Rectal smooth muscle tissue (tissue), 1 donor: ENCODE measurements around the gene RANBP3L.
A peak's percentile ranks its signal among the peaks of the same experiment; 100 is the strongest.

Experiments
- H3K27ac ChIP-seq: one replicate; pipeline ENCODE4 v1.7.0; 2013; ENCODE audit warnings: low read depth, low read length, inconsistent platforms
- H3K27me3 ChIP-seq: one replicate; pipeline ENCODE4 v1.7.0; 2013; ENCODE audit warnings: low read length; ENCODE audit not compliant: control insufficient read depth, insufficient read depth
- H3K36me3 ChIP-seq: one replicate; pipeline ENCODE4 v1.7.0; 2013; ENCODE audit warnings: low read length; ENCODE audit not compliant: control insufficient read depth, insufficient read depth
- H3K4me1 ChIP-seq: one replicate; pipeline ENCODE4 v1.7.0; 2013; ENCODE audit warnings: low read length; ENCODE audit not compliant: control insufficient read depth, insufficient read depth
- H3K4me3 ChIP-seq: one replicate; pipeline ENCODE4 v1.7.0; 2013; ENCODE audit warnings: low read length
- H3K9ac ChIP-seq: one replicate; pipeline ENCODE4 v1.7.0; 2013; ENCODE audit warnings: low read length

RANBP3L gene

DNA sequence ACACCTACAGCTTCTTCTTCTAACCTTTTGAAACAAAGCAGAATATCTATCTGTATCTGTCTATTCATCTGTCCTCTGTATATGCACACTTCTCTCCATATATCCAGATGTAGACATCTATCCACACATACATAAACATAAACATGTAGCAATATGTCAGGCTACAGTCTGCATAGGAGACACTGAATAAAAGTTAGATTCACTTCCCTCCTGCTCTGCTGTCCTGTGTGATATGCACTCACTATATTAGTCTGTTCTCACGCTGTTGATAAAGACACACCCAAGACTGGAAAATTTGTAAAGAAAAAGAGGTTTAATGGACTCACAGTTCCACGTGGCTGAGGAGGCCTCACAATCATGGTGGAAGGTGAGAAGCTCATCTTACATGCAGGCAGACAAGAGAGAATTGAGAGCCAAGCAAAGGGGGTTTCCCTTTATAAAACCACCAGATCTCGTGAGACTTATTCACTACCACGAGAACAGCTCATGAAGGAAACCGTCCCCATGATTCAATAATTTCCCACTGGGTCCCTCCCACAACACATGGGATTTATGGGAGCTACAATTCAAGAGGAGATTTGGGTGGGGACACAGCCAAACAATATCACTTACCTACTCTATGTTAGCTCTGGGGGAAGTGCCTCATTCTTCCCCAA, 24.1 kb downstream of the RANBP3L start:
- Histone ChIP-seq H3K27ac (no peak overlapping the region), H3K36me3 (no peaks in the 10 kb centered on the region), H3K27me3 (no peaks in the 10 kb centered on the region), H3K9ac (no peak overlapping the region), H3K4me1 (no peaks in the 10 kb centered on the region), H3K4me3 (no peak overlapping the region)

DNA sequence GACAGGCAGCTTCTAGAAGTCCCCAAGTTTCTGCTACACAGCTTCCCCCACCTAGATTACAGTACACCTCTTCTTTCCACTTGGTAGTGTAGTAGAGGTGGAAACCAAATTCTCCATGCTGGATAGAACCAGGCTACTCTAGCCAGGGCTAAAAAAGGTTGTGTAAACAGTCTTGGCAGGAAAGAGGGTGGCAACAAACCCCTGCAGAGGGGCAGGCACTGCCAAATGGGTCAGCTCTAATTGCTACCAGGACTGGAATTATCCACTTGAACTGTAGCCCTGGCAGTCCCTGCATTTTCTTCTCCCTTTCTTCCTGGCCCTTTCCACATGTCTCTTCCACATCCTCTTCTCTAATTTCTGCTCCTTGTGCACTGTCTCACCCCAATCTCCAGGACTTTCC, 24.8 kb downstream of the RANBP3L start:
- no peak overlapping the region for H3K27ac ChIP-seq
- no peak overlapping the region for H3K4me3 ChIP-seq
- no peak overlapping the region for H3K9ac ChIP-seq
- no peaks in the 10 kb centered on the region for H3K4me1 ChIP-seq
- no peaks in the 10 kb centered on the region for H3K36me3 ChIP-seq
- no peaks in the 10 kb centered on the region for H3K27me3 ChIP-seq

DNA sequence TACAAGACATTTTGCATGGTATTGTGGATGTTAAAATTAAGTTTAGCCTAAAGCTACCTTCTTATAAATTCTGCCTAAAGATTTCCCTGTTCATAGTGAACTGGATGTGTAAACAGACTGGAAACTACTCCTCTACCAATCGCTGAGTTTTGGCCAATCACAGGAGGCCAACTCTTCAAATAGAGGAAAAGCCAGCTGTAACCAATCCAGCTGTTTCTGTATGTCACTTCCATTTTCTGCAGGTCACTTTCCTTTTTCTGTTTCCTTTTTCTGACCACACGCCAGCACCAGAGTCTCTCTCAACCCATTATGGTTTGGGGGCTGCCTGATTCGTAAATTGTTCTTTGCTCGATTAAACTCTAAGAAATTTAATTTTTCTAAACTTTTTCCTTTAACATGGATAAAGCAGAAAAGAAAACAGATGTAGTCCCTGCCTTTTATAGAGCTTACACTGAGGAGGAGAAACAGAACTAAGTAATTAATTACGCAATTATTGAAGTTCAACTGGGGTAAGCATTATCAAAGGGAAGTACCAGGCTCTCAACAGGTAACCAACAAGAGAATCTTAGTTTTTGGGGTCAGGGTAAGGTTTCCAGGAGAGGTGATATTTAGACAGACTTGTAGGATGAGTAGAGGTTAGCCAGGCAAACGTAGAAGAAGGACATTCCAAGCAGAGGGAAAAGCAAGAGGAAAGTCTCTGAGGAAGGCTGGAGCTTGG, 27.7 kb downstream of the RANBP3L start:
- Histone ChIP-seq H3K27ac (no peak overlapping the region), H3K9ac (no peak overlapping the region), H3K27me3 (no peaks in the 10 kb centered on the region), H3K36me3 (no peaks in the 10 kb centered on the region), H3K4me1 (no peaks in the 10 kb centered on the region), H3K4me3 (no peak overlapping the region)

DNA sequence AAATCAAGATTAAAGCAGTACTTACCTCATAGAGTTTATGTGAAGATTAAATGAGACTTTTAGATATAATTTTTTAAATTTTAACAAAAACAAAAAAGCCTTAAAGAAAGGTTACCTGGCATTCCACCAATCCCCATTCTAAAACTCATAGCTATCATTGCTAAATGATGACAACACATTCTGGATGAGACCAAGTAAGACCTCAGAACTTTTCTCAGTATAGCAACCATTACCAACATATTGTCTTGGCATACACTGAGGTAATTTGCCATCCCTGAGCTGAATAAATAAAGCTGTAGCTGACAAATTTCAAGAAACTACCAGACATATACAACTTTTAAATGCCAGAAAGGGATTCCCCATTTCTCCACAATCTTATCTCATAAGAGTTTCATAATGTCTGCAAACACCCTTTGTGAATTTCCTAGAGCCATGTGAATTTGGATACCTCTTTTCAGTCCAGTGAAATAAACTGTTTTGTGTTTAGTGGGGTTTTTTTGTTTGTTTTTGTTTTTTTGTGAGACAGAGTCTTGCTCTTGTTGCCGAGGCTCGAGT, 29.5 kb downstream of the RANBP3L start:
- Histone ChIP-seq H3K36me3 (no peaks in the 10 kb centered on the region), H3K9ac (no peak overlapping the region), H3K27me3 (no peaks in the 10 kb centered on the region), H3K4me1 (no peaks in the 10 kb centered on the region), H3K27ac (no peak overlapping the region), H3K4me3 (no peak overlapping the region)

DNA sequence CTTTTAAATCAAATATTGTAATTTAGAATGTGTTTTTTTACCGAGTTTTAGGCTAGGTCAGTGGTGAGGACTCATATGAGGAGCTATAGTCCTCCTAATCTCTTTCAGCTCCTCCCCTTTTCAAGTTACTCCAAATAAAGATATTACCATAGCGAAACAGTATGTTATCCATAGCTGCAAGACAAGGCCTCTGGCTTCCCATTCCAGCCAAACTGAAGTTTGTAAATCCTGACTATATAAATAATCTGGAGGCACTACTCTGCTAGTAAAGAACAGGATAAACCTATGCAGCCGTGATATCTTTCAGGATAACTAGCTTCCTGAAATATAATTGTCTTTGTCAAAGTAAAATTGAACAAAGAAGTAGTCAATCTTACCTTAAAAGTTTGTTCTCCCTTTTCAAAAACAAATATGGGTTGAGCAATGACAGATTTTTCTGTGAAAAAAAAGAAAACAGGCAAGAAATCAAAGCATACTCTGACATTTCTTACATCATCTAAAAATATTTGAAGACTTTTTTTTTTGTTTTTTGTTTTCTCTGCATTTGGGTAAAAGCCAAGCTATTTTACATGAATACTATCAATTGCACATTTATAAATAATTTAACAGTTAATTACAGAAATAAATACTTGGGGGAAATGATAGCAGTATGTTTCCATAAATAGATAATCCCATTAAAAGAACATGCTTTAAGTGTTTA, 30.7 kb downstream of the RANBP3L start:
- H3K36me3 ChIP-seq: no peaks in the 10 kb centered on the region
- H3K9ac ChIP-seq: no peak overlapping the region
- H3K27ac ChIP-seq: no peak overlapping the region
- no peaks in the 10 kb centered on the region for H3K27me3 ChIP-seq
- H3K4me3 ChIP-seq: no peak overlapping the region
- no peaks in the 10 kb centered on the region for H3K4me1 ChIP-seq

DNA sequence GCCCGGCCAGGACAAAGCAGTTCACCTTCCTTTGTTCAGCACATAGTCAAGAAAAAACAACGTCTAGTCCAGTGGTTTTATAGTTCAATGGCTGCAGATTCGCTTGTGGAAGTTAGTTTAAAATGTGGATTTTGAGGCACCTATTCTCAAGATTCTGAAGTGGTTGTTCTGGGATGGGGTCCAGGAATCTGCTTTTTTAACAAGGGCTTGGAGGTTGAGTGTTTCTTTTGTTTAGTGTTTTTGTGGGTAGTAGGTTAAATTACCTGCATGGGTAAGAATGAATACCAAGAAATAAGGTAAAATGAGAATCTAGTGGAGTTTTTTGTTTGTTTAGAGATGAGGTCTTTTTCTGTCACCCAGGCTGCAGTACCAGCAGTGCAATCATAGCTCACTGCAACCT, 31.5 kb downstream of the RANBP3L start:
- no peak overlapping the region for H3K9ac ChIP-seq
- H3K4me3 ChIP-seq: no peak overlapping the region
- no peaks in the 10 kb centered on the region for H3K27me3 ChIP-seq
- no peak overlapping the region for H3K27ac ChIP-seq
- no peaks in the 10 kb centered on the region for H3K4me1 ChIP-seq
- H3K36me3 ChIP-seq: no peaks in the 10 kb centered on the region

DNA sequence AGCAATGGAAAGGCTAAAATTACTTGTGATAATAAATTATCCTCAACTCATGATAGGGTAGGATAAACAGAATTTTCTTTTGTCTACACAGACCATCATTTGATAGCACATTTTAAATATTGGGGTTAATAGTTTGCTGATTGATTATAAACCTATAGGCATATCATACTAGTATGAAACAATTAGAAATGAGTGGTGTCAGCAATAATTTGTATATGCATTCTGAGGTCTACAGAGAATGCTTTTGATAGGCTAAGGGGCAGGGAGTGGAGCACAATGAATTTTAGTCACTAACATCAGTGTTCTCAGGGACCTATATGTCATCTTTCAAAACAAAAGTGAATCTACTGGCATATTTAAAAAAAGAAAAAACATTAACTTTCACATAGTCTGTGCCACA, 32.2 kb downstream of the RANBP3L start:
- Histone ChIP-seq H3K27me3 (no peaks in the 10 kb centered on the region), H3K4me3 (no peak overlapping the region), H3K27ac (no peak overlapping the region), H3K4me1 (no peaks in the 10 kb centered on the region), H3K9ac (no peak overlapping the region), H3K36me3 (no peaks in the 10 kb centered on the region)

DNA sequence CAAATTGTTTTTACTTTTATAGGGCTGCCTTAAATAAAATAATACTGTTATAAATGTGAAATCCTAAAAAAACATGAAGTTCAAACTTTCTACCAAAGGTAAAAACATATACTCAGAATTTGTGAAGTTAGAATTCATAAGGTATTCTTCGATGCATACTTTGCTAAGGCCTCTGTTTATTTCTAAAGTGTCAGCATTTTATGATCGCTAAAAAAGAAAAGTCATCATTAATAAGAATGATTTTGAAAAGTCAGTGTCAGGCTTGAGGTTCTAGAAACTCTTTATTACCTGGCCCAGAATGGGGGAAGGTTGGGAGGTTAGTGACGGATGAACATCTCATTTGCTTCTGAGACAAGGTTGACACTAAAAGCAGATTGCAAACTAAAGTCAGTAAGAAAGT, 33.8 kb downstream of the RANBP3L start:
- H3K9ac ChIP-seq: no peak overlapping the region
- H3K4me1 ChIP-seq: no peaks in the 10 kb centered on the region
- no peak overlapping the region for H3K4me3 ChIP-seq
- no peak overlapping the region for H3K27ac ChIP-seq
- H3K36me3 ChIP-seq: no peaks in the 10 kb centered on the region
- no peaks in the 10 kb centered on the region for H3K27me3 ChIP-seq

DNA sequence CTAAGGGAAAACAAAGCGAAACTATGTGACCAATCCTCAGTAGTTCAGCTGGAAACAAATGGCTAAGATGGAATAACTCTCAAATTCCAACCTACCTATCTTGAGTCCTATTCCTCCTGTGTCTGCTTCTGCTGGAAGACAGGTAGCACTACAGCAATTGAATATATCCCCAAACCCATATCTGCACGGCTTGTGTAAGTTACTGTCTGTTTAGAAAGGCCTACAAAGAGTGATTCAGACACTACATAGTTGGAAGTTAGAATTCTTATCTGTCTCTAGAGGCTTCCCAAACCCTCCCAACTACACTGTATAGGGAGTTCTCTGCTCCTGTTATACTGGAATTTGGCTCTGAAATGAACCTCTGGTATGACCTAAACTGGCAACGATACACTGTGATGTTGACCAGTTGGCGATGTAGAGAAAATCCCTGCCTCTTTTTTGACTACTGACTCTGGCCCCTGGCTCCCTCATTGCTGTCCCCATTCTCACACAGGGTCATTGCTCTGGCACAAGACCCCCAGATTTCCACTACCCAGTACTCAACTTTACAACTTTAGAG, 37.4 kb downstream of the RANBP3L start:
- H3K27ac ChIP-seq: no peak overlapping the region
- no peaks in the 10 kb centered on the region for H3K36me3 ChIP-seq
- H3K4me3 ChIP-seq: no peak overlapping the region
- no peaks in the 10 kb centered on the region for H3K4me1 ChIP-seq
- H3K9ac ChIP-seq: no peak overlapping the region
- H3K27me3 ChIP-seq: no peaks in the 10 kb centered on the region

DNA sequence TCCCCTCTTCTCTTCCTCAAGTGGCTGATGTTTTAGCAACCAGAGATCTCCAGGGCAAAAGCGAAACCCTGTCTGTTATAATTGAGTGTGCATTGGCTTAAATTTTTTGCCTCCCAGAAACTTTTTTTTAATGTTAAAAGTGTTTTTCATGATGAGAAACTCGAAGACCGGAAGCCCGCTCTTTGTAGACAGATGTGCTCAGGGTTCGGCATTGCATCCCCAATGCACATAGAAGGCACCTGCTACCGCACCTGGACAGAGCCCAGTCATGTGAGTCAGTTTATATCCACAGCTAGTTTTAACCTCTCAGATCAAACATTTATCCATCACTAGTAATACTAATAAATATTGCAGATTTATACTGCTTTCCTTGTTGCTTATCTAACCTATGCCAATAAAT, 40.5 kb downstream of the RANBP3L start:
- no peak overlapping the region for H3K27ac ChIP-seq
- no peaks in the 10 kb centered on the region for H3K4me1 ChIP-seq
- no peaks in the 10 kb centered on the region for H3K27me3 ChIP-seq
- no peaks in the 10 kb centered on the region for H3K36me3 ChIP-seq
- H3K9ac ChIP-seq: no peak overlapping the region
- no peak overlapping the region for H3K4me3 ChIP-seq

DNA sequence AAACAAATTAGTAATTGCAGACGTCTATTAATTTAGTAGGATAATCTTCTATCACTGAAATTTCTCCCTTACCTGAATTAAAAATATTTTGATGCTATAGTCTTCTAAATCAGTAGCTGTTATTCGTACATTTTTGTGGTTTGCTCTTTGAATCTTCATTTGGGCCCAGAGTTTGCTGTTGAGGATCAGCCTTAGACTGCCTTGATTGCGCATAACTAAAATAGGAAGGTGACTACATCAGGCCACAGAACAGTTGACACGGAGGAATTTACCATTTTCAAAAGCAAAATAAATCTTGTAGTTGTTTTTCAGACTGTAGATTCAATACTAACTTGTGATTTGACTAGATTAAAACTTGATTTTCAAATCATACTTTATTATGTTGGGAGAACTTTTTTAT, 48.1 kb downstream of the RANBP3L start:
- no peaks in the 10 kb centered on the region for H3K36me3 ChIP-seq
- H3K27me3 ChIP-seq: no peaks in the 10 kb centered on the region
- no peak overlapping the region for H3K9ac ChIP-seq
- H3K4me3 ChIP-seq: no peak overlapping the region
- peak overlapping the region; percentile 66 for H3K27ac ChIP-seq
- H3K4me1 ChIP-seq: peaks cover 4% of the 10 kb centered on the region

DNA sequence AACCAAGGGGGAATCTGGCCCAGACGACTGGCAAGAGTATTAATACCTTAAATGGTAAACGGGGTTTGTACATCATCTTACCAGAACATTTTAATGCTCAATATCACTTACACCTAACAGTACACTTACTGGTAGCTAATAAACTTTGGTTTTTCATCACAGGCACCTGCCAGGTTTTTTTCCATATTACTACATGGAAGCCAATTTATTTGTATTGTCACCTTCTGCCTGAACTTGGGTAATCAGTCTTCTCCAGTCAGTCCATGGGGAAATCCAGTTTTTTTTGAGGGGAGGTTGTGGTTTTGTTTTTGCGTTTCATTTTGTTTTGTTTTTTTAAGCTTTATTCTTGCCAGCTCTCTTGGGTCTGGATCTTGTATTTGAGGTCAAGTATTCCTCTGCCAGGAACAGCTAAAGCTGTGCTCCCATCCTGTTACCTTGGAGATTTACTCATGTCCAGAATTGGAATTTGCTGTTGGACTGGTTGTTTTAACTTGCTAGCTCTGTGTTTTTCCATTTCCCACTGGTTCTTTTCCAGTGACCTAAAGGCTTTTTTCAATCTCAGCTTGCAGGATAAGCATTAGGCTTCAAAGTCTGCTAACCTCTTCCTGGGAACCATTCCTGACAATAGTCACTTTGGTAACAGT, 48.9 kb downstream of the RANBP3L start:
- Histone ChIP-seq H3K9ac (no peak overlapping the region), H3K27me3 (no peaks in the 10 kb centered on the region), H3K27ac (peak overlapping the region; percentile 66), H3K4me3 (no peak overlapping the region), H3K36me3 (no peaks in the 10 kb centered on the region), H3K4me1 (peaks cover 4% of the 10 kb centered on the region)
